ENCODE data around the gene SHF.

The SHF gene

GRCh38 chr15:45123397-45123796 lies 64.4 kb downstream of the SHF start:
- TF ChIP-seq CTCF (IDR thresholded peaks at IDR 0.05; ENCODE audit: low read length, missing control alignments), result no peak
- no peak overlapping the region for H3K4me3 ChIP-seq (replicated peaks; ENCODE audit: low read depth, low read length)
- DNase-seq (ENCODE audit: low read depth), result no peak

GRCh38 chr15:45122719-45123118 lies 65.0 kb downstream of the SHF start:
- no peak for TF ChIP-seq CTCF (IDR thresholded peaks at IDR 0.05; ENCODE audit: low read length, missing control alignments)
- no peak for DNase-seq (ENCODE audit: low read depth)
- no peak overlapping the region for H3K4me3 ChIP-seq (replicated peaks; ENCODE audit: low read depth, low read length)

GRCh38 chr15:45121706-45122417 lies 65.9 kb downstream of the SHF start:
- no peak for TF ChIP-seq CTCF (IDR thresholded peaks at IDR 0.05; ENCODE audit: low read length, missing control alignments)
- peak; percentile 72 for DNase-seq (ENCODE audit: low read depth)
- H3K4me3 ChIP-seq (replicated peaks; ENCODE audit: low read depth, low read length), result no peak overlapping the region

- DNase-seq (ENCODE audit: low read depth), result no peak
- no peak for TF ChIP-seq CTCF (IDR thresholded peaks at IDR 0.05; ENCODE audit: low read length, missing control alignments)
- no peak overlapping the region for H3K4me3 ChIP-seq (replicated peaks; ENCODE audit: low read depth, low read length)
Observed at GRCh38 chr15:45121020-45121419, 66.7 kb downstream of the SHF start.

GRCh38 chr15:45120081-45120972 lies 67.4 kb downstream of the SHF start:
- no peak for TF ChIP-seq CTCF (IDR thresholded peaks at IDR 0.05; ENCODE audit: low read length, missing control alignments)
- DNase-seq (ENCODE audit: low read depth), result no peak
- H3K4me3 ChIP-seq (replicated peaks; ENCODE audit: low read depth, low read length), result no peak overlapping the region

GRCh38 chr15:45118996-45119395 lies 68.8 kb downstream of the SHF start:
- no peak for DNase-seq (ENCODE audit: low read depth)
- H3K4me3 ChIP-seq (replicated peaks; ENCODE audit: low read depth, low read length), result no peak overlapping the region
- no peak for TF ChIP-seq CTCF (IDR thresholded peaks at IDR 0.05; ENCODE audit: low read length, missing control alignments)
